BE2C (cell line): ENCODE data around the gene SIPA1L2.

Experiments
- DNase-seq: peaks from one replicate; pipeline ENCODE4 v3.0.0-alpha.2; 2020
- H3K27me3 ChIP-seq: fragments of 250-450 bp; sonication (Bioruptor Pico); 2 replicates; pipeline ENCODE4 v1.5.1; 2020; ENCODE audit warnings: mild to moderate bottlenecking
- H3K36me3 ChIP-seq: fragments of 250-450 bp; sonication (Bioruptor Pico); 2 replicates; pipeline ENCODE4 v1.5.1; 2020; ENCODE audit warnings: mild to moderate bottlenecking
- H3K4me1 ChIP-seq: fragments of 250-450 bp; sonication (Bioruptor Pico); 2 replicates; pipeline ENCODE4 v1.5.1; 2020
- H3K4me3 ChIP-seq: 2 replicates; pipeline ENCODE4 v1.5.1; 2011; ENCODE audit warnings: low read depth, low read length
- H3K9me3 ChIP-seq: fragments of 250-450 bp; sonication (Bioruptor Pico); 2 replicates; pipeline ENCODE4 v1.5.1; 2020
- TF ChIP-seq, protein P1 (sequence below): IDR thresholded peaks from 2 replicates; pipeline ENCODE4 v1.5.1; 2012; ENCODE audit warnings: mild to moderate bottlenecking, low read depth, low read length

The SIPA1L2 gene

DNA sequence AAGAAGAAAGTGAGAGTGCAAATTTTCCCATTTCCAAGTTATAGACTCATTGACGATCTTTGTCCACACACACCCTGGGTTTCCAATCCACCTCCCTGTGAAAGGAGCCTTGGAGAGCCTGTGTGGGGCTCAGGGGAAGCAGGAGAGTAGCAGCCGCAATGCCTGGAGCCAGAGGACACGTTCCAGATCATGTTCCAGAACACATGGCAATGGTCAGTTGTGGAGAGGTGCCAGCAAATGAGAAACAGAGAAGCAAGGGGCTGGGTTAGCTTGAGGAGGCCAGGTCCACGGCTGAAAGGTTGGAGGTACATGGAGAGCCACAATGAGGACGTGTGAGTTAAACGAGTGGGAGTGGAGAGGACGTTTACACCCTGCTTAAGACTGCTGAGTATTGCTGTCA lies 33.0 kb upstream of the SIPA1L2 start:
- no peaks in the 10 kb centered on the region for H3K27me3 ChIP-seq
- no peaks in the 10 kb centered on the region for H3K36me3 ChIP-seq
- no peak overlapping the region for H3K4me3 ChIP-seq
- DNase-seq = no peak
- H3K9me3 ChIP-seq = no peaks in the 10 kb centered on the region
- no peaks in the 10 kb centered on the region for H3K4me1 ChIP-seq
- TF ChIP-seq, protein P1, sequence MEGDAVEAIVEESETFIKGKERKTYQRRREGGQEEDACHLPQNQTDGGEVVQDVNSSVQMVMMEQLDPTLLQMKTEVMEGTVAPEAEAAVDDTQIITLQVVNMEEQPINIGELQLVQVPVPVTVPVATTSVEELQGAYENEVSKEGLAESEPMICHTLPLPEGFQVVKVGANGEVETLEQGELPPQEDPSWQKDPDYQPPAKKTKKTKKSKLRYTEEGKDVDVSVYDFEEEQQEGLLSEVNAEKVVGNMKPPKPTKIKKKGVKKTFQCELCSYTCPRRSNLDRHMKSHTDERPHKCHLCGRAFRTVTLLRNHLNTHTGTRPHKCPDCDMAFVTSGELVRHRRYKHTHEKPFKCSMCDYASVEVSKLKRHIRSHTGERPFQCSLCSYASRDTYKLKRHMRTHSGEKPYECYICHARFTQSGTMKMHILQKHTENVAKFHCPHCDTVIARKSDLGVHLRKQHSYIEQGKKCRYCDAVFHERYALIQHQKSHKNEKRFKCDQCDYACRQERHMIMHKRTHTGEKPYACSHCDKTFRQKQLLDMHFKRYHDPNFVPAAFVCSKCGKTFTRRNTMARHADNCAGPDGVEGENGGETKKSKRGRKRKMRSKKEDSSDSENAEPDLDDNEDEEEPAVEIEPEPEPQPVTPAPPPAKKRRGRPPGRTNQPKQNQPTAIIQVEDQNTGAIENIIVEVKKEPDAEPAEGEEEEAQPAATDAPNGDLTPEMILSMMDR = no peak

DNA sequence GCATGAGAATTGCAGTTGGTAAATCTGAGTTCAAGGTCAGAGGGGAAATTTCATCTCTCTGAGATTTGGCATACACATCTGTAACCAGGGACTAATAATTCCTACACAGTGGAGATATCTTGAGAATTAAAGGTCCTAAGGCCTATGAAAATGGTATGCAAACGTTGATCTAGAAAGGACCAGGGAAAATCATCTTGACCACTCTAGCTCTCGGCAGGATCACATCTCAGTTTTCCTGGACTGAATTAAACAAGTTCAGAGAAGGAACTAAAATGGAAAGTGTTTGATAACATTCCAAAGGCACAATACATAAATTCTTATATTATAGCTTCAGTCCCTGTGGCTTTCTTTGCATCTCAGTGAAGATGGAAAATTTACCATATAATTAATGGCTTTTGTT lies 28.5 kb upstream of the SIPA1L2 start:
- DNase-seq = no peak
- Histone ChIP-seq H3K36me3 (no peaks in the 10 kb centered on the region), H3K4me1 (no peaks in the 10 kb centered on the region; the same call in 1 of the 2 replicates), H3K9me3 (no peaks in the 10 kb centered on the region), H3K4me3 (no peak overlapping the region), H3K27me3 (no peaks in the 10 kb centered on the region)
- TF ChIP-seq, protein P1 = no peak

DNA sequence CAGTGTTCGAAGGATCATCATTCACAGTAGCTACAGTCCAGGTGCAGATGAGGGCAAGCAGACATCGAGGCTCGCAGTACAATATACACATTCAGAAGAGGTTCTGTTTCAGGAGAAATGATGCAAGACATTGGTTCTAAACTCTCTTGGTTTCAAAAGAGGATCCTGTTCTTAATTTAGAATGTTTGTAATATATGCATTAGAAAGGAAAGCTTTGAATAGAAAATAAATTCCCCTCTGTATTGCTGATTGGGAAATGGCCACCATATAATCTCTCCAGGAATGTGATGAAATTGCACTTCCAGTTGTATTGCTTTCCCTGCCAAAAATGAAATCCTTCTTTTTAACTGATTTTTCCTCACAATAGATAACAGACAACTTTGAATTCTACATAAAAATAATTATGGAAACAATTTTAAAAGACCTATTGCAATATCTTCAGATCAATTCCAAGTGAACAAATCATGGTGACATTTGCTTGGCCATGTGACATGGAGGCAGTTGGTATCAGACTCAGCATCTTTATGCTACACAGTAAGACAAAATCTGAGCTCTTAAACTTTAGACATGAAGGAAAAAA lies 27.6 kb upstream of the SIPA1L2 start:
- TF ChIP-seq, protein P1 = no peak
- Histone ChIP-seq H3K4me1 (no peaks in the 10 kb centered on the region; the same call in 1 of the 2 replicates), H3K4me3 (no peak overlapping the region), H3K9me3 (no peaks in the 10 kb centered on the region), H3K36me3 (no peaks in the 10 kb centered on the region), H3K27me3 (no peaks in the 10 kb centered on the region)
- DNase-seq = no peak

DNA sequence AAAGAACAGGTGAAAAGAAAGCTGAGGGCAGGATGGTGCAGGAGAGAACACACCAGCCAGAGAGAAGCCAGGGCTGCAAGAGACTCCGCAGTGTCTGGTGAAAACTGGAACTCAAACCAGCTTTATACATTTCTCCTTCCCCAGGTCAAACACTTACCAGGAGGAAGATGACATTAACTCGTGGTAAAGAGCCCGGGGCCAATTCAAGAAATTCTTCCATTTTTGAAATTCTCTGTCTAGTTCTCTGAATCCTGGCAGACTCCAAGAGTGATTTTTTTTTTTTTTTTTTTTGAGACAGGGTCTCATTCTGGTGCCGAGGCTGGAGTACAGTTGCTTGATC lies 25.8 kb upstream of the SIPA1L2 start:
- TF ChIP-seq, protein P1 = no peak
- H3K27me3 ChIP-seq = no peaks in the 10 kb centered on the region

DNA sequence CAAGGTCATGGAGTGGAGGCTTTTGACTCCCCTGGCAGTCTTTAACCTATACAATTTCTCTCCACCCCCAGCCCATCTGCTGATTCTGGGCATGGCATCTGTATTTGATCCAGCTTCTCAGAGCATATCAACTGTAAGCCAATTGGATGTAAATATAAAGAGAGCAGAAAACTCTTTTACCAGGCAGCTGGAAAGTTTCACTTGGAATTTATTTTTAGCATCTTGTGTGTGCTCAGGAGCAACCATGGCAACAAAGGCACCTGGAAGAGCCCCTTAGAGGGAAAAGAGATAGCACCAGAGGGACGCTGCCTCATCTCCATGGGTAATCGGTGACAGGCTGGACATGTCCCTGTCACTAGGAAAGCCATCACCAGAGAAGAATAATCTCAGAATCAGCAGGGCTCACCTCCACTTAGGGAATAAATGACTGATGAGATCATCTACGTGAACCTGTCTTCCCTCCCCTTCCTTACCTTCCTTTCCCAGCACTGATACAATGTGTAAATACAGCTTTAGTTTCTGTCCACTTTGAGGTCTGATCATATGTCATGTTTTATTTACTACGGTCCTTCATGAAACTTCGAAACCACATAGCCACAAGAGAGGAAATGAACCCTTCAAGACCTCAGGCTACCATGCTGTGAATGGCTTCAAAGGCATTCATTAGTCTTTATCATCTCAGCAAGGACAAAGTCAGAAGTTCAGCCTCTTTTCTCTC lies 25.3 kb upstream of the SIPA1L2 start:
- TF ChIP-seq, protein P1 = no peak
- H3K4me1 ChIP-seq = no peaks in the 10 kb centered on the region; the same call in 1 of the 2 replicates
- DNase-seq = no peak
- H3K4me3 ChIP-seq = no peak overlapping the region
- no peaks in the 10 kb centered on the region for H3K27me3 ChIP-seq
- H3K36me3 ChIP-seq = no peaks in the 10 kb centered on the region
- no peaks in the 10 kb centered on the region for H3K9me3 ChIP-seq

More for the DNA sequence above, 25.8 kb upstream of the SIPA1L2 start:
- DNase-seq = no peak
- Histone ChIP-seq H3K4me1 (no peaks in the 10 kb centered on the region; the same call in 1 of the 2 replicates), H3K4me3 (no peak overlapping the region), H3K9me3 (no peaks in the 10 kb centered on the region), H3K36me3 (no peaks in the 10 kb centered on the region)

DNA sequence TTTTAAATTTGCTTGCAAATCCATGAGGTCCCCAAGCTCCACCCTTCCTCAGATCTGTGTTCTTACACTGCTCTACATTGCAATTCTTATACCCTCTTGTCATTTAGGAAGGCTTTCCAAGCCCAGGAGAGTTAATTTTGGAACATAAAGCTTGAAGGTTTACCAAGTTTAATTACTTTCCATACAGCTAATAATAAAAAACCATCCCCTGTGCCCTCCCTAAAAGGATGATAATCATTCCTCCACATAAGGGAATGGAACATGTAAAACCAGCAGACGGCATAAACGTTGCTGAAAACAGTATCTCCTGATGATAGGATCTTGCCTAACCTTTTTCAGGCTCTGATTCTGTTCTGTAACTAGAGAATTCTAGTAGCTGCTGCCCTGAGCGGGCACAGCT lies 23.9 kb upstream of the SIPA1L2 start:
- no peak for DNase-seq
- H3K9me3 ChIP-seq = no peaks in the 10 kb centered on the region
- H3K4me3 ChIP-seq = no peak overlapping the region
- H3K4me1 ChIP-seq = no peaks in the 10 kb centered on the region; the same call in 1 of the 2 replicates
- H3K36me3 ChIP-seq = no peaks in the 10 kb centered on the region
- no peaks in the 10 kb centered on the region for H3K27me3 ChIP-seq
- TF ChIP-seq, protein P1 = no peak
